Measurements from ENCODE around the gene DERA.

DNA sequence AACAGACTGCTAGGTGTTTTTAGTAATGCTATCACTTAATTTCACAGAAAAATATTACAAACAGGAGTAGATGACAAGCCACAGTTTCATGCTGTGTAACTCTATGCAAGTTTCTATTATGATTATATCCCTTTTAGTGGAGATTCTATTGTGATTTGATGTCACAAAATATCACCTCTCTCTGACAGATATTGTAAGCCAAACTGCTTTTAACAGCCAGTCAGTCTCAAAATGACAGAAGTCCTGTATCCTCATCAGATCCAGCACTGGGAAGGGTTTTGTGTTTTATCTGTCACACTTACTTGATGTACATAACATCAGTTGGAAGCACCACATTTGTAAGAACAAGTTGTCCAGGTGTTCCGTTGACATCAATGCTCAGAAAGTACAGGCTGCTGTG is 164.8 kb downstream of the DERA start:
- TF ChIP-seq, protein P1, sequence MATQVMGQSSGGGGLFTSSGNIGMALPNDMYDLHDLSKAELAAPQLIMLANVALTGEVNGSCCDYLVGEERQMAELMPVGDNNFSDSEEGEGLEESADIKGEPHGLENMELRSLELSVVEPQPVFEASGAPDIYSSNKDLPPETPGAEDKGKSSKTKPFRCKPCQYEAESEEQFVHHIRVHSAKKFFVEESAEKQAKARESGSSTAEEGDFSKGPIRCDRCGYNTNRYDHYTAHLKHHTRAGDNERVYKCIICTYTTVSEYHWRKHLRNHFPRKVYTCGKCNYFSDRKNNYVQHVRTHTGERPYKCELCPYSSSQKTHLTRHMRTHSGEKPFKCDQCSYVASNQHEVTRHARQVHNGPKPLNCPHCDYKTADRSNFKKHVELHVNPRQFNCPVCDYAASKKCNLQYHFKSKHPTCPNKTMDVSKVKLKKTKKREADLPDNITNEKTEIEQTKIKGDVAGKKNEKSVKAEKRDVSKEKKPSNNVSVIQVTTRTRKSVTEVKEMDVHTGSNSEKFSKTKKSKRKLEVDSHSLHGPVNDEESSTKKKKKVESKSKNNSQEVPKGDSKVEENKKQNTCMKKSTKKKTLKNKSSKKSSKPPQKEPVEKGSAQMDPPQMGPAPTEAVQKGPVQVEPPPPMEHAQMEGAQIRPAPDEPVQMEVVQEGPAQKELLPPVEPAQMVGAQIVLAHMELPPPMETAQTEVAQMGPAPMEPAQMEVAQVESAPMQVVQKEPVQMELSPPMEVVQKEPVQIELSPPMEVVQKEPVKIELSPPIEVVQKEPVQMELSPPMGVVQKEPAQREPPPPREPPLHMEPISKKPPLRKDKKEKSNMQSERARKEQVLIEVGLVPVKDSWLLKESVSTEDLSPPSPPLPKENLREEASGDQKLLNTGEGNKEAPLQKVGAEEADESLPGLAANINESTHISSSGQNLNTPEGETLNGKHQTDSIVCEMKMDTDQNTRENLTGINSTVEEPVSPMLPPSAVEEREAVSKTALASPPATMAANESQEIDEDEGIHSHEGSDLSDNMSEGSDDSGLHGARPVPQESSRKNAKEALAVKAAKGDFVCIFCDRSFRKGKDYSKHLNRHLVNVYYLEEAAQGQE (IDR thresholded peaks at IDR 0.05; ENCODE audit: borderline replicate concordance), result no peak
- TF ChIP-seq, protein P1 (CRISPR knock-in tag; IDR thresholded peaks at IDR 0.05; ENCODE audit: low read depth), result no peak
- TF ChIP-seq SMARCE1 (IDR thresholded peaks at IDR 0.05) (no peak), CHD1 (IDR thresholded peaks at IDR 0.05; ENCODE audit: low read length) (no peak), ZNF644 (tag; IDR thresholded peaks at IDR 0.05; ENCODE audit: low read depth) (no peak)
- TF ChIP-seq, protein P2, sequence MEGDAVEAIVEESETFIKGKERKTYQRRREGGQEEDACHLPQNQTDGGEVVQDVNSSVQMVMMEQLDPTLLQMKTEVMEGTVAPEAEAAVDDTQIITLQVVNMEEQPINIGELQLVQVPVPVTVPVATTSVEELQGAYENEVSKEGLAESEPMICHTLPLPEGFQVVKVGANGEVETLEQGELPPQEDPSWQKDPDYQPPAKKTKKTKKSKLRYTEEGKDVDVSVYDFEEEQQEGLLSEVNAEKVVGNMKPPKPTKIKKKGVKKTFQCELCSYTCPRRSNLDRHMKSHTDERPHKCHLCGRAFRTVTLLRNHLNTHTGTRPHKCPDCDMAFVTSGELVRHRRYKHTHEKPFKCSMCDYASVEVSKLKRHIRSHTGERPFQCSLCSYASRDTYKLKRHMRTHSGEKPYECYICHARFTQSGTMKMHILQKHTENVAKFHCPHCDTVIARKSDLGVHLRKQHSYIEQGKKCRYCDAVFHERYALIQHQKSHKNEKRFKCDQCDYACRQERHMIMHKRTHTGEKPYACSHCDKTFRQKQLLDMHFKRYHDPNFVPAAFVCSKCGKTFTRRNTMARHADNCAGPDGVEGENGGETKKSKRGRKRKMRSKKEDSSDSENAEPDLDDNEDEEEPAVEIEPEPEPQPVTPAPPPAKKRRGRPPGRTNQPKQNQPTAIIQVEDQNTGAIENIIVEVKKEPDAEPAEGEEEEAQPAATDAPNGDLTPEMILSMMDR (IDR thresholded peaks at IDR 0.05 in 2 of 3, conservative IDR thresholded peaks at IDR 0.05 in 1 of 3; ENCODE audit: insufficient read depth in 2 of 3, low read depth in 1 of 3, low read length in 3 of 3), result no peak
- TF ChIP-seq, protein P3, sequence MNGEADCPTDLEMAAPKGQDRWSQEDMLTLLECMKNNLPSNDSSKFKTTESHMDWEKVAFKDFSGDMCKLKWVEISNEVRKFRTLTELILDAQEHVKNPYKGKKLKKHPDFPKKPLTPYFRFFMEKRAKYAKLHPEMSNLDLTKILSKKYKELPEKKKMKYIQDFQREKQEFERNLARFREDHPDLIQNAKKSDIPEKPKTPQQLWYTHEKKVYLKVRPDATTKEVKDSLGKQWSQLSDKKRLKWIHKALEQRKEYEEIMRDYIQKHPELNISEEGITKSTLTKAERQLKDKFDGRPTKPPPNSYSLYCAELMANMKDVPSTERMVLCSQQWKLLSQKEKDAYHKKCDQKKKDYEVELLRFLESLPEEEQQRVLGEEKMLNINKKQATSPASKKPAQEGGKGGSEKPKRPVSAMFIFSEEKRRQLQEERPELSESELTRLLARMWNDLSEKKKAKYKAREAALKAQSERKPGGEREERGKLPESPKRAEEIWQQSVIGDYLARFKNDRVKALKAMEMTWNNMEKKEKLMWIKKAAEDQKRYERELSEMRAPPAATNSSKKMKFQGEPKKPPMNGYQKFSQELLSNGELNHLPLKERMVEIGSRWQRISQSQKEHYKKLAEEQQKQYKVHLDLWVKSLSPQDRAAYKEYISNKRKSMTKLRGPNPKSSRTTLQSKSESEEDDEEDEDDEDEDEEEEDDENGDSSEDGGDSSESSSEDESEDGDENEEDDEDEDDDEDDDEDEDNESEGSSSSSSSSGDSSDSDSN (IDR thresholded peaks at IDR 0.05; ENCODE audit: borderline replicate concordance in 1 of 2, low read depth in 2 of 2, low read length in 2 of 2), result no peak

Measured in K562 (cell line).